Measurements from ENCODE around the gene ASB13. TPM values are rescaled to one million over a fixed set of nuclear protein-coding genes. Genes with fewer than 3 reads are reported as not detected.

The ASB13 gene
- total and polyA plus RNA-seq, 2 donors (not counting 1 experiment from before 2014, with no cell fraction given) = 5.4 to 15.4 TPM

- H4K20me1 ChIP-seq (ENCODE audit: control insufficient read depth, extremely low read depth, insufficient read depth, low read length) = no peaks in the 10 kb centered on the region
- H3K27me3 ChIP-seq (ENCODE audit: control insufficient read depth, insufficient read depth, low read length) = no peaks in the 10 kb centered on the region
- H3K27ac ChIP-seq (ENCODE audit: insufficient read depth, low read length) = no peak overlapping the region
- H3K9ac ChIP-seq (ENCODE audit: insufficient read depth, low read length) = no peak overlapping the region
- H3K4me2 ChIP-seq (ENCODE audit: extremely low read depth, insufficient read depth, low read length) = no peak overlapping the region
- H2AFZ ChIP-seq (ENCODE audit: low read length) = no peak overlapping the region
- peak in 1 of 2 donors; percentile 20 for DNase-seq (ENCODE audit: low read depth in 2 of 2)
- no peak overlapping the region for H3K4me3 ChIP-seq (replicated peaks in 1 of 4; ENCODE audit: control extremely low read depth in 1 of 4, insufficient read depth in 1 of 4, low read depth in 3 of 4, low read length in 4 of 4)
- no peaks in the 10 kb centered on the region for H3K9me3 ChIP-seq (ENCODE audit: control insufficient read depth, insufficient read depth, low read depth, low read length)
- TF ChIP-seq CTCF (conservative IDR thresholded peaks at IDR 0.05 in 1 of 2, IDR thresholded peaks at IDR 0.05 in 1 of 2; ENCODE audit: low read depth in 1 of 2, low read length in 2 of 2) = no peak
- TF ChIP-seq EZH2 (IDR thresholded peaks at IDR 0.05; ENCODE audit: low read length, missing control alignments) = no peak
- no peaks in the 10 kb centered on the region for H3K79me2 ChIP-seq (ENCODE audit: control insufficient read depth, insufficient read depth, low read length)
- peaks cover 7% of the 10 kb centered on the region for H3K4me1 ChIP-seq (ENCODE audit: control insufficient read depth, extremely low read depth, insufficient read depth, low read length)
- no peaks in the 10 kb centered on the region for H3K36me3 ChIP-seq (ENCODE audit: control insufficient read depth, insufficient read depth, low read length)
Observed at GRCh38 chr10:5618829-5619228, 47.6 kb downstream of the ASB13 start.

- Histone ChIP-seq H3K4me2 (ENCODE audit: extremely low read depth, insufficient read depth, low read length) (no peak overlapping the region), H3K36me3 (ENCODE audit: control insufficient read depth, insufficient read depth, low read length) (no peaks in the 10 kb centered on the region), H2AFZ (ENCODE audit: low read length) (no peak overlapping the region), H3K9me3 (ENCODE audit: control insufficient read depth, insufficient read depth, low read depth, low read length) (no peaks in the 10 kb centered on the region), H3K4me3 (replicated peaks in 1 of 4; ENCODE audit: control extremely low read depth in 1 of 4, insufficient read depth in 1 of 4, low read depth in 3 of 4, low read length in 4 of 4) (no peak overlapping the region), H4K20me1 (ENCODE audit: control insufficient read depth, extremely low read depth, insufficient read depth, low read length) (no peaks in the 10 kb centered on the region), H3K9ac (ENCODE audit: insufficient read depth, low read length) (no peak overlapping the region), H3K4me1 (ENCODE audit: control insufficient read depth, extremely low read depth, insufficient read depth, low read length) (peaks cover 7% of the 10 kb centered on the region), H3K79me2 (ENCODE audit: control insufficient read depth, insufficient read depth, low read length) (no peaks in the 10 kb centered on the region), H3K27me3 (ENCODE audit: control insufficient read depth, insufficient read depth, low read length) (no peaks in the 10 kb centered on the region), H3K27ac (ENCODE audit: insufficient read depth, low read length) (no peak overlapping the region)
- TF ChIP-seq CTCF (conservative IDR thresholded peaks at IDR 0.05 in 1 of 2, IDR thresholded peaks at IDR 0.05 in 1 of 2; ENCODE audit: low read depth in 1 of 2, low read length in 2 of 2) = no peak
- TF ChIP-seq EZH2 (IDR thresholded peaks at IDR 0.05; ENCODE audit: low read length, missing control alignments) = no peak
- no peak for DNase-seq (ENCODE audit: low read depth in 2 of 2)
Observed at GRCh38 chr10:5618042-5618441, 48.4 kb downstream of the ASB13 start.

- no peak overlapping the region for H3K4me2 ChIP-seq (ENCODE audit: extremely low read depth, insufficient read depth, low read length)
- no peak overlapping the region for H3K9ac ChIP-seq (ENCODE audit: insufficient read depth, low read length)
- H3K4me3 ChIP-seq (replicated peaks in 1 of 4; ENCODE audit: control extremely low read depth in 1 of 4, insufficient read depth in 1 of 4, low read depth in 3 of 4, low read length in 4 of 4) = no peak overlapping the region
- H3K9me3 ChIP-seq (ENCODE audit: control insufficient read depth, insufficient read depth, low read depth, low read length) = no peaks in the 10 kb centered on the region
- H3K4me1 ChIP-seq (ENCODE audit: control insufficient read depth, extremely low read depth, insufficient read depth, low read length) = peaks cover 5% of the 10 kb centered on the region
- no peak overlapping the region for H3K27ac ChIP-seq (ENCODE audit: insufficient read depth, low read length)
- no peaks in the 10 kb centered on the region for H4K20me1 ChIP-seq (ENCODE audit: control insufficient read depth, extremely low read depth, insufficient read depth, low read length)
- no peaks in the 10 kb centered on the region for H3K79me2 ChIP-seq (ENCODE audit: control insufficient read depth, insufficient read depth, low read length)
- TF ChIP-seq EZH2 (IDR thresholded peaks at IDR 0.05; ENCODE audit: low read length, missing control alignments) = no peak
- no peak for TF ChIP-seq CTCF (conservative IDR thresholded peaks at IDR 0.05 in 1 of 2, IDR thresholded peaks at IDR 0.05 in 1 of 2; ENCODE audit: low read depth in 1 of 2, low read length in 2 of 2)
- H2AFZ ChIP-seq (ENCODE audit: low read length) = no peak overlapping the region
- no peaks in the 10 kb centered on the region for H3K27me3 ChIP-seq (ENCODE audit: control insufficient read depth, insufficient read depth, low read length)
- no peaks in the 10 kb centered on the region for H3K36me3 ChIP-seq (ENCODE audit: control insufficient read depth, insufficient read depth, low read length)
- no peak for DNase-seq (ENCODE audit: low read depth in 2 of 2)
Observed at GRCh38 chr10:5617521-5617920, 48.9 kb downstream of the ASB13 start.
